ENCODE measurements around the gene QSER1.

Gene QSER1

DNA sequence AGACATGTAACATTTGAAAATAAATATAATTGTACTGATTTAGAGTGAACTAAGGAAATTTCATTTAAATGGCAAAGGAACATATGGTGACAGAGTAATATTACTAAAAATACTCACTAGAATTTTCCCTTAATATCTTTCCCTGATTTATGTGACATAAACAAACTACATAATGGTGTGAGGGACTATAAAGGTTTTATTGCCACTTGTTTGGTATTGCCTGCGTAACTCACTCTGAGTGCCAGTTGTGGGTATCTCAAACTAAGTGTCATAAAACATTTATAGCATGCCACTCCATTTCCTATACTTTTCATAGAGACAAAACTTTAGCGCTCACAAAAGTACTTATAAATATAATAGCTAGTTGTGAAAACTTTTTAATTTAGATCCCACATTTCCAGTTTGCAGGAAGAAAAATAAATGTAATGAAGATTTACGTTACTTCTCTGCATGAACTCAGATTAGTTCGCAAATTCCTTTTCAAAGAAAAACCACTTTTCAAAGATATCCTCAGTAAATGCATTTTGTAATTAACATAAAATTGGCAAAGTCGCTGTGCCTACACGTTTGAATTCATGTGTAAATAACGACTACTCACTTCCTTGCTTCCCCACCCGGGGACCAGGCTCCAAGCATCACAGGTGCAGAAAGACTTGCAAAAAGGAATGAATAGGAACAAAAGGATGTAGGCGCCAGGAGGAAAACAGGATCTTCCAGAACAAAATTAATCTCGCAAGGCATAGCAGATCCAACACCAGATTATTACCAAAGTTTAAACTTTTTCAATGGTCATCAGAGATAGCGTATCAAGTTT, 1.6 kb upstream of the QSER1 start:
- no peak for DNase-seq (ENCODE audit: low read depth)

DNA sequence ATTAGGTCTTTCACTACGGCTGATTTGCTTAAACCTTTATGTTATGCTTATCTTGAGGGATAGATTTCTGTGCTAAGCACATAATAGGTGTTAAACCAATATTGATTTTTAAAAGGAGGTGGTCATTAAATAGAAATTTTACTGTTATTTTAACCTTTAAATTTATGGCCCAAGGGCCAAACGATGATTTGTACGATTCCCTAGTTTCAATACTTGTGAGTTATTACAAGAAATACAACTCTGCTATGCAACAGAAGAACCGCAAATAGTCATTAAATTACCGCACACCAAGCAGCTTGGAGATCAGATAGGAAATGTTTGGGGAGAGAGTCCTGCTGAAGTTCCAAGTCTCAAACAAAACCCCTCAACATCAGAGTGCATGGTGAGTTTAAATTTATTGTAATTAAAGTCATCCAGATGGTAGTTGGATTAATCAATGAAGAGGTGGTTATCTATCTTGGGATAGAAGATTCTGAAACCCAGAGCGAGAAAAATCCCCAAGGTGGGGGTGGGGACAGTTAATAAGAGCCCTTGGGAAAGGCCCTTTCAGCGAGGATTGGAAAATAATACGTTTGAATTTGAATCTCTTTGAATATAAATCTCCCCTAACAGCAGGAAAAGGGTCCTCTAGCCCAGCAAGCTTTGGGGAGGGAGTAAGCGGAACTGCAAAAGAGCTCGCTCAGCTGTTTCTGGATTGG, 805 bp upstream of the QSER1 start:
- DNase-seq (ENCODE audit: low read depth): no peak

- no peak for DNase-seq (ENCODE audit: low read depth)
Observed at GRCh38 chr11:32893093-32893342, 407 bp downstream of the QSER1 start.

GRCh38 chr11:32893343-32894148, 935 bp downstream of the QSER1 start:
- DNase-seq (ENCODE audit: low read depth): peak; percentile 25

- DNase-seq (ENCODE audit: low read depth): no peak
Observed at GRCh38 chr11:32894149-32894827, 1.7 kb downstream of the QSER1 start.

DNA sequence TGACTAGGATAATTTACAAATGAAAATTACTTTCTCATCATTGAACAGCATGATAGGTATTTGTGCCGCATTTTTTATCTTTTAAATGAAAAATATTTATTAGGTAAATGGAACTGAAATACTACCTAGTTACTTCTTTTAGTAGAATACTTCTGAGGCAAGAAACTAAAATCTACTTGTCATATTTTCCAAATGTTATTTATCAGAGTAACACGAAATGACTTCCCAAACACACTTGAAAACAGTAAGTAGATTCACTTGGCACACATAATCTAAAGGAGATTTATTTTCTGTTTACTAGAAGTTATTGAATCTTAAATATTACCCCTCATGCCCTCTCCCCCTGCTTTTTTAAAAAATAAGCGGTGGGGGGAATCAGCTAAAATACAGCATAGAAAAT, 2.3 kb downstream of the QSER1 start:
- DNase-seq (ENCODE audit: low read depth): no peak

DNA sequence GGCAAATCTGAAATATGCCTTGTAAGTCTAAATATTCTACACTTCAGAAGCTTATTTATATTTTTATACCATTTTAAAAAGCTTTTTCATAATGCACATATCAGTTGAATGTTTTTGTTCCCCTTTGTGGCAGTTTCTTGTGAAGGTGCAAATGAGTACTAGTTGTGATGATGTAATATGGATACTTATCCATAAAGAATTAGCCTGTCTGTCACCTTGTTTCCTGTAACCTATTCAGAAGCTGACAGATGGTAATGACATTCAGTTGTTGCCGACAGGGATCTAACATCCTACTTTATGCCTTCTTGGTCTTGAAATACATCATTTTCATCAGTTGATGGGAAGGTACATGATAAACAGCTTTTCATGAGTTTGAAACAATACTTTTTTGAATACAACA, 2.9 kb downstream of the QSER1 start:
- no peak for DNase-seq (ENCODE audit: low read depth)

DNA sequence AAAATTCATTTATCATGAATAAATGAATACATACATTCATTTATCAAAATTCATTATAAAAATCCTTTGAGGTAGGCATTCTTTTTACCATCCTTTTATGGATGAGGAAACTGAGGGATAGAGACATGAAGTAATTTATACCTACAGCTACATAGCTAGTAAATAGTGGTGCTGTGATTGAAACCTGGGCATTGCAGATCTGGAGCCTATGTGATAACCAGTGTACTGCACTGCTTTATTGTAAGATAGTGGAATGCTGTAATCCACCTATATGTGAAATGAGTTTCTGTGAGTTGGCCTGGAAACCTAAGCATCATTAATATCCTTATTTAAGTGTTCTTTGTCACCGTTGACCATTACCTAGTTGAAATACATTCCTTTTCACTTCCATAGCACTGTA, 4.5 kb downstream of the QSER1 start:
- no peak for DNase-seq (ENCODE audit: low read depth)

DNA sequence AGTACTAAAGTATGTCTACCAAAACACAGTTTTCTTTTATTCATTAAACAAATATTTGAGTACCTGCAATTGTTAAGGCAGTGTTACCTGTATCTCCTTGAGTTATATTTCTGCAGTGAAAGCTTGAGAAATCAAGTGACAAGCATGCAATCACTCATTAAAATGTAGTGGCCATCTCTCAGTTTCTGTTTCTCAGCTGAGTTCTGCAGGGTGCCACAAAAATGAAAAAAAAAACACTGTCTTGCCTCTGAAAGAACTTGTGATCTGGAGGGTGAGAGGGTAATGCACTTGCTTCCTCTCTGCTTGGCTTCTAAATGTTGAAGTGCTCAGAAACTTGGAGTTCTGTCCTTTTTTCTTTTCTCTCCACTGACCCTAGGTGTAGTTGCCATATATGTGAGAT, 6.8 kb downstream of the QSER1 start:
- DNase-seq (ENCODE audit: low read depth): no peak

GRCh38 chr11:32902089-32902665, 9.6 kb downstream of the QSER1 start:
- DNase-seq (ENCODE audit: low read depth): no peak

DNA sequence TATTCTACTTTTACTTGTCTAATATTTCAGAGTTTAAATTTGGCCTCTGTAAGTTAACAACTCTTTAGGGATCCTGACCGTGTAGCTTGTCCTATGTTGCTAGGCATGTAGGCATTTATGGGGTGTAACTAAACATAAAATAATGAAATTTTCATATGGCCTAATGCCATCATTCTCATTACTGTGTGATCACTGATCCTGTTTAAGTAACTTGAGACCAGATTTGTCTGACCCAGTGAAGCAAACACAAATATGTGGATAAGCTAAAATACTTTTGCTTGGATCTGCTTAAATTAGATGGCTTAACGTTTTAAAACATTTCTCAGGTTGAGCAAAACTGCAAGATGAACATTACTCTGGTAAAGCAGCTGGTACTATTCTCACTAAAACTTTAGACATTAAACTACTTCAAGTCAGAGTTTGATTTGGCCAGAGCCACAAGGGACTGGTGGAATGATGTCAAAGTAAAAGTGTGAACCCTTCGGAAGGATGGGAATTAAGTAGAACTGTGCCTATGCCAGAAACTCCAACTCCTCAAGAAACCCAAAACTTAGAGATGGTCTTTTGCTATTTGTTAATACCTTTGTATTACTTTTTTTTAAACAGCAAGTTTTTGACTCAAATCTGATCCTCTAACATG, 12.5 kb downstream of the QSER1 start:
- DNase-seq (ENCODE audit: low read depth): no peak

DNA sequence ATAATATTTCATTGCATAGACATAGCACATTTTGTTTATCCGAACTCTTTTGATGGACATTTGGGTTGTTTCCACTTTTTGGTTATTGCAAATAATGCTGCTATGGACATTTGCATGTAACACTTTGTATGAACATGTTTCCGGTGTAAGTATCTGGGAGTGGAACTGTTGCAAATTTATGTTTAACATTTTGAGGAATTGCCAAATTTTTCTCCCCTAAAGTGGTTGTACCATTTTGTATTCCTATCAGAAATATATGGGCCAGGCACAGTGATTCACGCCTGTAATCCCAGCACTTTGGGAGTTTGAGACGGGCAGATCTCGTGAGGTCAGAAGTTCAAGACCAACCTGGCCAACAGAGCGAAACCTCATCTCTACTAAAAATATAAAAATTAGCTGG, 16.0 kb downstream of the QSER1 start:
- DNase-seq (ENCODE audit: low read depth): no peak

DNA sequence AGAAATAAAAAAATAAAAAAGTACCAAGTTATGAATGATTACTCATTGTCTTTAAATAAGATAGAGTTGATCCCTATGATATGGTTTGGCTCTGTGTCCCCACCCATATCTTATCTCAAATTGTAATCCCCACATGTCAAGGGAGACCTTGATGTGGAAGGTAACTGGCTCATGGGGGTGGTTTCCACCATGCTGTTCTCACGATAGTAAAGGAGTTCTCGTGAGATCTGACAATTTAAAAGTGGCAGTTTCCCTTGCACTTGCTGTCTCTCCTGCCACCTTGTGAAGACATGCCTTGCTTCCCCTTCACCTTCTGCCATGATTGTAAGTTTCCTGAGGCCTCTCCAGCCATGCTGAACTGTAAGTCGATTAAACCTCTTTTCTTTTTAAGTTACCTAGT, 18.8 kb downstream of the QSER1 start:
- DNase-seq (ENCODE audit: low read depth): no peak

GRCh38 chr11:32913445-32913844, 20.8 kb downstream of the QSER1 start:
- no peak for DNase-seq (ENCODE audit: low read depth)

- no peak for DNase-seq (ENCODE audit: low read depth)
Observed at GRCh38 chr11:32916361-32916760, 23.8 kb downstream of the QSER1 start.

DNA sequence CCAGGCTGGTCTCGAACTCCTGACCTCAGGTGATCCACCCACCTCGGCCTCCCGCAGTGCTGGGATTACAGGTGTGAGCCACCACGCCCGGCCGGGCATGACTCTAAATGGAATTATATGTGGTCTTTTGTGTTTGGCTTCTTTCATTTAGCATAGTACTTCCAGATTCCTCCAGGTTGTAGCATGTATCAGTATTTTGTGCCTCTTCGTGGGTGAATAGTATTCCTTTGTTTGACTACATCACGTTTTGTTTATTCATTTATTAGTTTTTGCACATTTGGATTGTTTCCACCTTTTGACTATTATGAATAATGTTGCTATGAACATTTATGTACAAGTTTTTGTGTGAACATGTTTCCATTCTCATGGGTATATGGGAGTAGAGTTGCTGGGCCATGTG, 24.4 kb downstream of the QSER1 start:
- DNase-seq (ENCODE audit: low read depth): no peak

- no peak for DNase-seq (ENCODE audit: low read depth)
Observed at GRCh38 chr11:32918427-32918826, 25.8 kb downstream of the QSER1 start.

GRCh38 chr11:32919338-32919737, 26.7 kb downstream of the QSER1 start:
- DNase-seq (ENCODE audit: low read depth): no peak

DNA sequence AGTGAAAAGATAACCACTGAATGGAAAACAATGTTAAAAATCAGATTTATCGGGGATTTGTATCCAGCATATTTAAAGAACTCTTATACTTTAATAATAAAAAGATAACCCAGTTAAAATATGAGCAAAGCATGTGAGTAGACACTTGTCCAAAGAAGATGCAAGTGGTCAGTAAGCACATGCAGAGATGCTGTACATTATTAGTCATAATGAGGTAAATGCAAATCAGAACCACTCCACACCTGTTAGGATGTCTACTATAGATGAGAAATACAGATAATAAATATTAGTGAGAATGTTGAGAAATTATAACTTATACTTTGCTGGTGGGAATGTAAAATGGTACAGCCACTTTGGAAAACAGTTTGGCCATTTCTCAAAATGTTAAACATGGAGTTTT, 28.0 kb downstream of the QSER1 start:
- no peak for DNase-seq (ENCODE audit: low read depth)

DNA sequence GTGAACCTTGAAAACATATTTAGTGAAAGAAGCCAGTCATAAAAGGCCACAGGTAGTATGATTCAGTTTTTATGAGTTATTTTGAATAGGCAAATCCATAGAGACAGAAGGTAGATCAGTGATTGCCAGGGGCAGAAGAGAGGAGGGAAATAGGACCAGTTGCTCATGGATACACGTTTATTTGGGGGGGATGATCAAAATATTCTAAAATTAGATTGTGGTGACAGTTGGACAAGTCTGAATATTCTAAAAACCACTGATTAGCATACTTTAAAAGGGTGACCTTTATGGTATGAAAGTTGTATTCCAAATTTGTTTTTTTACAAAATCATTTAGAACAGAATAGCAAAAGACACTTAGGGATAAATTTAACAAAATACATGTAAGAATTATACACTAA, 28.6 kb downstream of the QSER1 start:
- no peak for DNase-seq (ENCODE audit: low read depth)

DNA sequence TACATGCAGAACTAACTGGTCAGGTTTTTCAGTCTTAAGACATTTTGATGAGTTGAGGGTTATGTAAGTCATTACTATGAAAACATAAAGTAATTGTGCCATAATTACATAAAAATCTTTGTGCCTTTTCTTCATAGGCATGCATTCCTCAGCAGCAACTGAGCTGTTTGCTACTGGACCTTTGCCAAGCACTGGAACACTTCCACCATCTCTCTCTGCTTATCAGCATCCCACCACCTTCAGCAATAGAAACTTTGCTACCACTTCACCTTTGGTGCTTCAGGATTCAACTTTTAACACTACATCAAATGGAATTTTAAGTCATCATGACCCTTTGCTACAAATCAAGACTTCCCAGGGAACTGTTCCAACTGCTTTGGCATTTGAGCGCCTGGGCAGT, 39.0 kb downstream of the QSER1 start:
- DNase-seq (ENCODE audit: low read depth): no peak

GRCh38 chr11:32932196-32932595, 39.6 kb downstream of the QSER1 start:
- no peak for DNase-seq (ENCODE audit: low read depth)

Measured in activated T-cell treated with anti-CD3 and anti-CD28 coated beads for 1 hour (primary cell).